HAP-1 (cell line): ENCODE results near the gene MTF1.

Experiments used
- DNase-seq, 2 experiments: peaks; one replicate each; pipeline ENCODE4 v3.0.0-alpha.2; 2016 to 2020; ENCODE audit warnings: low spot score in 2 of 2
- H3K27me3 ChIP-seq: fragments of 250-450 bp; sonication (Bioruptor Pico); 2 replicates; pipeline ENCODE4 v1.5.1; 2020; ENCODE audit warnings: low read depth, mild to moderate bottlenecking, moderate library complexity
- H3K36me3 ChIP-seq: fragments of 250-450 bp; sonication (Bioruptor Pico); replicated peaks from 2 replicates; pipeline ENCODE4 v1.5.1; 2020; ENCODE audit warnings: mild to moderate bottlenecking
- H3K4me1 ChIP-seq: fragments of 250-450 bp; sonication (Bioruptor Pico); 2 replicates; pipeline ENCODE4 v1.5.1; 2020; ENCODE audit warnings: mild to moderate bottlenecking
- H3K4me3 ChIP-seq: fragments of 250-450 bp; sonication (Bioruptor Pico); 2 replicates; pipeline ENCODE4 v1.5.1; 2020; ENCODE audit warnings: mild to moderate bottlenecking, moderate library complexity
- H3K9me3 ChIP-seq: fragments of 250-450 bp; sonication (Bioruptor Pico); 2 replicates; pipeline ENCODE4 v1.5.1; 2020; ENCODE audit warnings: mild to moderate bottlenecking, moderate library complexity
- in situ Hi-C: fragments of 300-500 bp; cut with MboI; formaldehyde crosslinking; loops from 3 replicates; pipeline ENCODE4 v1.14.3; 2020; ENCODE audit warnings: low sequenced_read_pairs, inconsistent platforms, mixed read lengths

The MTF1 gene

DNA sequence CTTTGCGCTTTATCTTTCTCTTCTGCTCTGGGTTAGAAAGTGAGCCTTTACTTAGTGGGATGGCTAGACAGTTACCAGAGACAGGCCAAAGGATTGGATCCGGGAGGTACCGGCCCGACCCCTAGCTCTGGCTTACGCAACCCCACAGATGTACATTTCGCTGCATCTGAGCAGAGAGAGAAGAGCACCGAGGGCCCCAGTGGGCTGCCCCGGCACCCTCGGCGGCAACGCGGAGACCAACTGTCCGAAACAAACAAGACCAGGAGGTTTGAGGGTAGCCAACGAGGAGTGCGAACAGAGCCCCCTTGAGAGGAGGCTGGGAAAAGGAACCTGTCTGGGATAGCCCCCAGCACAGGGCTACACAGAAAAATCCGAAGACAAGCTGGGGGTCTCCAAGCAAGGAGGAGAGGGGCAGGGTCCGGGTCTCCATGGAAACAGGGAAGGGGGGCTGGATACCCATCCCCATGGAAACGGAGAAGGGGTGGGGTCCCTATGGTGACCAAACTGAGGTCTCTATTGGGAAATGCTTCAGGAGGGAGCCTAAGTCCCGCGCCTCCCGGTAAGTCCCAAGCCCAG, 373 bp downstream of the MTF1 start:
- Histone ChIP-seq H3K9me3 (no peaks in the 10 kb centered on the region), H3K4me3 (peak overlapping the region; percentile 97), H3K36me3 (peaks cover 35% of the 10 kb centered on the region), H3K4me1 (peaks cover 10% of the 10 kb centered on the region), H3K27me3 (no peaks in the 10 kb centered on the region)
- in situ Hi-C loops = loop anchor here (5.0 kb wide), 1 partner anchor 52 kb away; the partner anchor contains the start of genes C1orf122 and YRDC
- no peak for DNase-seq

DNA sequence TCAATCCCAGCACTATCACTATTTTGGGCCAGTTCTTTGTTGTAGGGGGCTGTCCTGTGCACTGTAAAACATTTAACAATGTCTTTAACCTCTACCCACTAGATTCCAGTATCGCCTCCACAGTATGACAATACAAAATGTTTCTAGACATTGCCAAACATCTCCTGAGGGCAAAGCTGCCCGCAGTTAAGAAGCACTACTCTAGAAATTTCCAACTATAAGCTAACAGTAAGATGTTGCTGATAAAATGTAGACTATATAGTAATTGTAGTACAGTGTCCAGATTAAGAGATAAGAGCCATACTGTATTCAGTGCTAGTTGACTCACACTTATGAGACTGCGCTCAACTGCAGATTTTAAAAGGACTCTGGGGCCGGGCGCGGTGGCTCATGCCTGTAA, 5.0 kb downstream of the MTF1 start:
- Histone ChIP-seq H3K36me3 (peaks cover 21% of the 10 kb centered on the region), H3K9me3 (no peaks in the 10 kb centered on the region), H3K27me3 (no peaks in the 10 kb centered on the region), H3K4me3 (no peak overlapping the region), H3K4me1 (0 out of 2 replicates have a peak, but pooled peaks cover 4% of the 10 kb centered on the region)
- no peak for DNase-seq
- in situ Hi-C loops = no loop called here

DNA sequence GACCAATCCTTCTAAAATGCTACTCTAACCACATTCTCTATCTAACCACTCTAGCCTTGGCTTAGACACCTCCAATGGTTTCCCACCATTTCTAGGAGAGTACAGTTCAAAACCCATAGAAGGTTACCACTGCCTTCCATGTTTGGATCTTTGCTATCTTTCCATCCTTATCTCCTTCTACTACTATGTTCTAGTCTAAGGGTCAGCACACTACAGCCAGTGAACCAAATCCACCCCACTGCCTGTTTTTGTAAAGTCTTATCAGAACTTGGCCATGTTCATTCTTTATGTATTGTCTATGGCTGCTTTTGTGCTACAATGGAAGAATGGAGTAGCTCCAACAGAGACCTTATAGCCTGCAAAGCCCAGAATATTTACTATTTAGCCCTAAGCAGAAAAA, 6.2 kb downstream of the MTF1 start:
- peaks cover 23% of the 10 kb centered on the region for H3K36me3 ChIP-seq
- H3K9me3 ChIP-seq = no peaks in the 10 kb centered on the region
- H3K27me3 ChIP-seq = no peaks in the 10 kb centered on the region
- no peak overlapping the region for H3K4me3 ChIP-seq
- DNase-seq = no peak
- H3K4me1 ChIP-seq = no peaks in the 10 kb centered on the region
- in situ Hi-C loops = no loop called here

DNA sequence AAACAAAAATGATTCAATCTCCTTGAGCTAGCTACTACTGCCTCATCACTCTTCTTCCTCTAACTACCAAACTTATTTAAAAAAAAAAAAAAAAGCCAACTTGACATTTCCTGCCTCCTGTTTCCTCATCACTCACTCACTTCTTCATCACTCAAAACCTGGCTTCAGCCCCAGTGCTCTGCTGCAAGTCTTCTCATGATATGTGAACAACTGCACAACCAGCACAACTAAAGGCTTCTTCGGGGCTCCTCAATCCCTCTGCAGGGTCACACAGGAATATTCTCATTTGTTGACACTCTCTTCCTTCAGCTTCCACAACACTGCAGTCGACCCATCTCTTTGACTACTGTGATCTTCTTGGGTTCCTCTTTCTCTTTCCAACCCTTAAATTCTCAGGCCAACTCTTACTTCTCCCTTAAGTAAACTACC, 7.6 kb downstream of the MTF1 start:
- Histone ChIP-seq H3K4me3 (no peak overlapping the region), H3K27me3 (no peaks in the 10 kb centered on the region), H3K36me3 (peaks cover 19% of the 10 kb centered on the region), H3K9me3 (no peaks in the 10 kb centered on the region), H3K4me1 (no peaks in the 10 kb centered on the region)
- DNase-seq = no peak
- in situ Hi-C loops = no loop called here

DNA sequence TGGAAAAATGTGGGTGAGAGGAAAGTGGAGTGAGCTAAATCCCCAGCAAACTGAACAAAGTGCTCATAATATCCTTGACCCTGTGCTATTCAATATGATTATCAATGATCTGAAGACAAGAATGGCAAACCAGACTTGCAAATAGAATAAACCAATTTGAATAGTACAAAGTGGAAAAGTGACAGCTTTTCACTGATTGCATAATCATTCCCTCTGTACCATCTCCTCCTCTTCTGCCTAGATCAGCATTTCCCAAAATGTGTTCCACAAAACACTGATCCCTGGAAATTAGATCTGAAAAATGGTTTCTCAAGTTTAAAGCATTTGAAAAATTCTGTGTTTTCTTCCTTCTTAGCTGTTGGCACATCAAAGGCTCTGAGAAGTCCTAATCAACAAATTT, 8.1 kb downstream of the MTF1 start:
- Histone ChIP-seq H3K4me1 (no peaks in the 10 kb centered on the region), H3K36me3 (peaks cover 18% of the 10 kb centered on the region), H3K9me3 (no peaks in the 10 kb centered on the region), H3K4me3 (no peak overlapping the region), H3K27me3 (no peaks in the 10 kb centered on the region)
- no peak for DNase-seq
- in situ Hi-C loops = no loop called here

DNA sequence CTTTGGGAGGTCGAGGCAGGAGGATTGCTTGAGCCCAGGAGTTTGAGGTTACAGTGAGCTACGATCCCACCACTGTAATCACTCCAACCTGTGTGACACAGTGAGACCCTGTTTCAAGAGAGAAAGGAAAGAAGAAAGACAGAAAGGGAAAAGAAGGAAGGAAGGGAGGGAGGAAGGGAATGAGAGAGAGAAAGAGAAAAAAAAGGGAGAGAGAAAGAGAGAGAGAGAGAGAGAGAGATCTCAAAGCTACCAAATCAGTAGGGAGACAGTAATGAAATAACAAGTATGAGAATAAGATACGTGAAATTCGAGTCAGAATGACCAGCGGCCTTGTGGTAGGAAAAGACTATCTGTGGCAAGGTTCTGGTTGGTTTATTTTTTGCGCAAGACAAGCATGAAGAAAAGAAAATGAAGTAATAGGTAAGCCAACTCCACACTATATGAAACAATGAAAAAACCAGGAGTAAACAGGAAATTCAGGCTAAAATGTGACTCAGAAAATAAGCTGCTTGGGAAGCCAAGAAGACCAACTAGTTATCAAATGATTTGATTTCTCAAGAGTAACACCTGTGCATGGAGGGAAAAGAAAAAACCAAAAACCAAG, 8.9 kb downstream of the MTF1 start:
- Histone ChIP-seq H3K9me3 (no peaks in the 10 kb centered on the region), H3K4me3 (no peak overlapping the region), H3K4me1 (no peaks in the 10 kb centered on the region), H3K36me3 (peaks cover 15% of the 10 kb centered on the region), H3K27me3 (no peaks in the 10 kb centered on the region)
- no peak for DNase-seq
- in situ Hi-C loops = no loop called here

DNA sequence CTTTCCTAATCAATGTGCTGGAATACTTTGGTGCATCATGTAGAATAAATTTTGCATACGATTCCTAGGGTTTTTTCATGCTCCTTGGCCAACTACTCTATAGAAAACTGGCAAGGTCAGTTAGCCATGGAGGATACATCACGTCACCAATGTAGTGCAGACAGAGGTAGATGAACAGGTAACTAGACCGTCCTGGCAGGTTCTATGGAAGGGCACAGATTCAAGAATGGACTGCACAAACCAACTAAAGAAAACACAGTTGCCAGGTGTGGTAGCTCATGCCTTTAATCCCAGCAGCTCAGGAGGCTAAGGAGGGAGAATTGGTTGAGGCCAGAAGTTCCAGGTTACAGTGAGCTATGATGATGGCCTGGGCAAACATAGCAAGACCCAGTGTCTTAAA, 9.9 kb downstream of the MTF1 start:
- DNase-seq = no peak
- no peaks in the 10 kb centered on the region for H3K4me1 ChIP-seq
- H3K36me3 ChIP-seq = peaks cover 10% of the 10 kb centered on the region
- H3K9me3 ChIP-seq = no peaks in the 10 kb centered on the region
- no peak overlapping the region for H3K4me3 ChIP-seq
- H3K27me3 ChIP-seq = no peaks in the 10 kb centered on the region
- in situ Hi-C loops = no loop called here

GRCh38 chr1:37846647-37847339, 12.6 kb downstream of the MTF1 start:
- H3K4me1 ChIP-seq = no peaks in the 10 kb centered on the region
- no peaks in the 10 kb centered on the region for H3K27me3 ChIP-seq
- in situ Hi-C loops = no loop called here
- H3K9me3 ChIP-seq = no peaks in the 10 kb centered on the region
- H3K36me3 ChIP-seq = peaks cover 7% of the 10 kb centered on the region
- H3K4me3 ChIP-seq = no peak overlapping the region
- no peak for DNase-seq

- in situ Hi-C loops = no loop called here
- DNase-seq = no peak
These were observed 13.6 kb downstream of the MTF1 start for GRCh38 chr1:37845786-37846185.

GRCh38 chr1:37845049-37845646, 14.2 kb downstream of the MTF1 start:
- no peak overlapping the region for H3K4me3 ChIP-seq
- no peaks in the 10 kb centered on the region for H3K27me3 ChIP-seq
- H3K36me3 ChIP-seq = peaks cover 7% of the 10 kb centered on the region
- in situ Hi-C loops = no loop called here
- DNase-seq = no peak
- no peaks in the 10 kb centered on the region for H3K4me1 ChIP-seq
- H3K9me3 ChIP-seq = no peaks in the 10 kb centered on the region

More at GRCh38 chr1:37845786-37846185, 13.6 kb downstream of the MTF1 start:
- Histone ChIP-seq H3K27me3 (no peaks in the 10 kb centered on the region), H3K36me3 (peaks cover 7% of the 10 kb centered on the region), H3K4me3 (no peak overlapping the region), H3K9me3 (no peaks in the 10 kb centered on the region), H3K4me1 (no peaks in the 10 kb centered on the region)

DNA sequence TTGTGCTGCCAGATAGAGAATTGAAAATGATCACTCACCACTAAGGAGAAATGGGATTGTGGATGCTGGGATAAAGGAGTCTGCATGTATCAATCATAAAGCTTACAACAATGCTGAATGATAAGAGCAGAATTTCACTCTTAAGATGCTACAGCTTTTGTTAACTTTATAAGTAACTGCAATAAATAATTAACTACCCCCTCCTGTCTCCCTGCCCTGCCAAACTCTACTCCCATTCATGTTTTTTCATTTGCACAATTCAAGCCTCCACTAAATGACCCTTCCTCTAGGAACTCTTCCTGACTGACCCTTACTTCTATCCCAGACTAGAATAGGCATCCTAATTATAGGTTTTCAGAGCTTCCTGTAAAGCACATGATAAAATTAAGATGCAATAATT, 14.9 kb downstream of the MTF1 start:
- DNase-seq = no peak
- in situ Hi-C loops = no loop called here
- H3K36me3 ChIP-seq = peaks cover 11% of the 10 kb centered on the region

GRCh38 chr1:37841652-37842051, 17.7 kb downstream of the MTF1 start:
- no peak for DNase-seq
- Histone ChIP-seq H3K36me3 (peaks cover 23% of the 10 kb centered on the region), H3K4me1 (no peaks in the 10 kb centered on the region), H3K27me3 (no peaks in the 10 kb centered on the region), H3K4me3 (no peak overlapping the region), H3K9me3 (no peaks in the 10 kb centered on the region)
- in situ Hi-C loops = no loop called here

More for the DNA sequence above, 14.9 kb downstream of the MTF1 start:
- H3K4me3 ChIP-seq = no peak overlapping the region
- no peaks in the 10 kb centered on the region for H3K9me3 ChIP-seq
- no peaks in the 10 kb centered on the region for H3K4me1 ChIP-seq
- H3K27me3 ChIP-seq = no peaks in the 10 kb centered on the region

DNA sequence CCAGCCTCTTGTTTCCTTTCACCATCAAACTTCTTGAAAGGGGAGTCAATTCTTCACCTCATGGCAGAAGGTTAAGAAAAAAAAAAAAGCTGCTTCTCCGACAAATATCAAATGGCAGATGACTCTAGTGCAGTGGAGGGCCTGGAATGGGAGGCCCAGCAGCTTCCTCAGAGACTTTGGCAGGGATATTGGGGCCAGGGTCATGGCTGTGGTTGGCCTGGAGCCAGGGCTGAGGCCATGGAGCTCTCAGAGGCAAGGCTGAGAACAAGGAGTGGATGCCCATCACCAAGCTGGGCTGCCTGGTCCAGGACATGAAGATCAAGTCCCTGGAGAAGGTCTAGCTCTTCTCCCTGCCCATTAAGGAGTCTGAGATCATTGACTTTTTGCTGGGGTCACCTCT, 18.7 kb downstream of the MTF1 start:
- Histone ChIP-seq H3K36me3 (peaks cover 29% of the 10 kb centered on the region), H3K4me3 (no peak overlapping the region), H3K4me1 (no peaks in the 10 kb centered on the region), H3K9me3 (no peaks in the 10 kb centered on the region), H3K27me3 (no peaks in the 10 kb centered on the region)
- in situ Hi-C loops = no loop called here
- DNase-seq = no peak

- Histone ChIP-seq H3K27me3 (no peaks in the 10 kb centered on the region), H3K4me1 (no peaks in the 10 kb centered on the region), H3K9me3 (no peaks in the 10 kb centered on the region), H3K4me3 (no peak overlapping the region), H3K36me3 (peaks cover 37% of the 10 kb centered on the region)
- in situ Hi-C loops = no loop called here
- no peak for DNase-seq
These were observed 19.7 kb downstream of the MTF1 start for GRCh38 chr1:37839676-37840075.
